GM23338 (cell line): ENCODE measurements around the gene FGFR3. TPM values are rescaled to one million over a fixed set of nuclear protein-coding genes. Genes with fewer than 3 reads are reported as not detected.

Experiments used
- ATAC-seq: fragments of 200-7000 bp; cut with Tn5 transposase; 3 replicates; pipeline ENCODE4 v1.9.1; 2020
- DNase-seq: peaks from one replicate; pipeline ENCODE4 v3.0.0-alpha.2; 2015; ENCODE audit warnings: low spot score
- H2AFZ ChIP-seq: fragments of 200-600 bp; sonication (generic); 2 replicates; pipeline ENCODE4 v1.8.0; 2016; ENCODE audit warnings: antibody characterized with exemption, mild to moderate bottlenecking, moderate library complexity
- H3F3A ChIP-seq: fragments of 200-600 bp; sonication (generic); replicated peaks from 2 replicates; pipeline ENCODE4 v1.8.0; 2017; ENCODE audit warnings: antibody characterized with exemption, mixed run types, low read depth
- H3K27ac ChIP-seq: fragments of 200-600 bp; sonication (generic); 2 replicates; pipeline ENCODE4 v1.6.1; 2016; ENCODE audit warnings: low read depth
- H3K27me3 ChIP-seq: fragments of 200-600 bp; sonication (generic); 2 replicates; pipeline ENCODE4 v1.8.0; 2016; ENCODE audit warnings: mild to moderate bottlenecking, mixed run types, moderate library complexity; ENCODE audit not compliant: insufficient read depth
- H3K36me3 ChIP-seq: fragments of 200-600 bp; sonication (generic); 2 replicates; pipeline ENCODE4 v1.8.0; 2016; ENCODE audit warnings: mild to moderate bottlenecking; ENCODE audit not compliant: insufficient read depth
- H3K4me1 ChIP-seq: fragments of 200-600 bp; sonication (generic); 2 replicates; pipeline ENCODE4 v1.8.0; 2016; ENCODE audit warnings: mild to moderate bottlenecking, moderate library complexity; ENCODE audit not compliant: insufficient read depth
- H3K4me2 ChIP-seq: fragments of 200-600 bp; sonication (generic); 2 replicates; pipeline ENCODE4 v1.7.1; 2017; ENCODE audit warnings: mixed run types
- H3K4me3 ChIP-seq: fragments of 200-600 bp; sonication (generic); 2 replicates; pipeline ENCODE4 v1.6.1; 2016; ENCODE audit warnings: mixed run types
- H3K79me2 ChIP-seq: fragments of 200-600 bp; sonication (generic); replicated peaks from 2 replicates; pipeline ENCODE4 v1.8.0; 2017; ENCODE audit warnings: mild to moderate bottlenecking; ENCODE audit not compliant: insufficient read depth
- H3K9me2 ChIP-seq: fragments of 200-600 bp; sonication (generic); 2 replicates; pipeline ENCODE4 v1.8.0; 2017; ENCODE audit not compliant: insufficient read depth
- H4K20me1 ChIP-seq: fragments of 200-600 bp; sonication (generic); replicated peaks from 2 replicates; pipeline ENCODE4 v1.8.0; 2017; ENCODE audit warnings: mild to moderate bottlenecking; ENCODE audit not compliant: insufficient read depth
- H3K27ac Mint-ChIP-seq: 2 replicates; pipeline ENCODE4 v1.8.0; 2020; ENCODE audit warnings: inconsistent platforms, mild to moderate bottlenecking, moderate library complexity, mixed read lengths
- H3K27me3 Mint-ChIP-seq: 3 replicates; pipeline ENCODE4 v1.8.0; 2022; ENCODE audit warnings: low read depth, mild to moderate bottlenecking, moderate library complexity, mixed read lengths, inconsistent platforms; ENCODE audit not compliant: insufficient read depth, poor library complexity
- H3K36me3 Mint-ChIP-seq: 3 replicates; pipeline ENCODE4 v1.8.0; 2021; ENCODE audit warnings: low read depth, mild to moderate bottlenecking, inconsistent platforms, moderate library complexity, mixed read lengths
- H3K4me1 Mint-ChIP-seq: 3 replicates; pipeline ENCODE4 v1.8.0; 2020; ENCODE audit warnings: mild to moderate bottlenecking, inconsistent platforms, mixed read lengths
- H3K4me3 Mint-ChIP-seq: 3 replicates; pipeline ENCODE4 v1.8.0; 2021; ENCODE audit warnings: moderate library complexity, mild to moderate bottlenecking, inconsistent platforms, mixed read lengths
- H3K9me3 Mint-ChIP-seq: 3 replicates; pipeline ENCODE4 v1.8.0; 2020; ENCODE audit warnings: moderate library complexity, mild to moderate bottlenecking, inconsistent platforms, mixed read lengths
- EZH2phosphoT487 ChIP-seq: fragments of 200-600 bp; sonication (generic); IDR thresholded peaks from one replicate; pipeline ENCODE4 v1.8.1; 2018; ENCODE audit warnings: antibody characterized with exemption; ENCODE audit not compliant: unreplicated experiment
- JUNB ChIP-seq: IDR thresholded peaks from one replicate; pipeline ENCODE4 v1.6.1; 2016; ENCODE audit warnings: antibody characterized with exemption; ENCODE audit not compliant: unreplicated experiment
- NANOG ChIP-seq: IDR thresholded peaks from 2 replicates; pipeline ENCODE4 v1.6.1; 2016; ENCODE audit warnings: antibody characterized with exemption, borderline replicate concordance
- POLR2AphosphoS5 ChIP-seq: IDR thresholded peaks from 2 replicates; pipeline ENCODE4 v1.6.1; 2016; ENCODE audit warnings: antibody characterized with exemption, low read depth
- ZNF114 ChIP-seq: fragments of 250-450 bp; sonication (Bioruptor Pico); IDR thresholded peaks from 2 replicates; pipeline ENCODE4 v1.5.0; 2020; ENCODE audit warnings: mild to moderate bottlenecking, moderate library complexity
- ZNF331 ChIP-seq: fragments of 250-450 bp; sonication (Bioruptor Pico); IDR thresholded peaks from 2 replicates; pipeline ENCODE4 v1.5.0; 2020; ENCODE audit warnings: low read depth, mild to moderate bottlenecking, moderate library complexity
- polyA plus RNA-seq: library from polyadenylated mRNA; unstranded; fragments of >200 nt; fragmentation: Nextera tagmentation; extraction: Ambion mirVana; gene quantifications from 2 replicates; pipeline ENCODE4 v1.2.1, GENCODE V29; 2016
- total RNA-seq: library from RNA; depleted of rRNA; stranded (reverse); fragments of >200 nt; shearing (Covaris generic); gene quantifications from 2 replicates; pipeline ENCODE4 v1.2.3, GENCODE V29; 2014
- TF ChIP-seq, protein P1 (sequence below): IDR thresholded peaks from one replicate; pipeline ENCODE4 v1.6.1; 2018; ENCODE audit warnings: antibody characterized with exemption; ENCODE audit not compliant: unreplicated experiment
- TF ChIP-seq, protein P2 (sequence below): fragments of 250-450 bp; sonication (Bioruptor Pico); IDR thresholded peaks from 2 replicates; pipeline ENCODE4 v1.5.0; 2020; ENCODE audit warnings: mild to moderate bottlenecking, moderate library complexity
- TF ChIP-seq, protein P3 (sequence below), 2 experiments: fragments of 200-600 bp in 1 of 2; sonication (generic) in 1 of 2; conservative IDR thresholded peaks; 2 replicates each; pipeline versions ENCODE4 v1.5.1 to v1.6.1; 2016 to 2017; ENCODE audit warnings: antibody characterized with exemption in 2 of 2, low read depth in 2 of 2, mild to moderate bottlenecking in 2 of 2, moderate library complexity in 1 of 2

Gene FGFR3
- total and polyA plus RNA-seq, 2 experiments from 2014 or later = 3.6 to 17.4 TPM

DNA sequence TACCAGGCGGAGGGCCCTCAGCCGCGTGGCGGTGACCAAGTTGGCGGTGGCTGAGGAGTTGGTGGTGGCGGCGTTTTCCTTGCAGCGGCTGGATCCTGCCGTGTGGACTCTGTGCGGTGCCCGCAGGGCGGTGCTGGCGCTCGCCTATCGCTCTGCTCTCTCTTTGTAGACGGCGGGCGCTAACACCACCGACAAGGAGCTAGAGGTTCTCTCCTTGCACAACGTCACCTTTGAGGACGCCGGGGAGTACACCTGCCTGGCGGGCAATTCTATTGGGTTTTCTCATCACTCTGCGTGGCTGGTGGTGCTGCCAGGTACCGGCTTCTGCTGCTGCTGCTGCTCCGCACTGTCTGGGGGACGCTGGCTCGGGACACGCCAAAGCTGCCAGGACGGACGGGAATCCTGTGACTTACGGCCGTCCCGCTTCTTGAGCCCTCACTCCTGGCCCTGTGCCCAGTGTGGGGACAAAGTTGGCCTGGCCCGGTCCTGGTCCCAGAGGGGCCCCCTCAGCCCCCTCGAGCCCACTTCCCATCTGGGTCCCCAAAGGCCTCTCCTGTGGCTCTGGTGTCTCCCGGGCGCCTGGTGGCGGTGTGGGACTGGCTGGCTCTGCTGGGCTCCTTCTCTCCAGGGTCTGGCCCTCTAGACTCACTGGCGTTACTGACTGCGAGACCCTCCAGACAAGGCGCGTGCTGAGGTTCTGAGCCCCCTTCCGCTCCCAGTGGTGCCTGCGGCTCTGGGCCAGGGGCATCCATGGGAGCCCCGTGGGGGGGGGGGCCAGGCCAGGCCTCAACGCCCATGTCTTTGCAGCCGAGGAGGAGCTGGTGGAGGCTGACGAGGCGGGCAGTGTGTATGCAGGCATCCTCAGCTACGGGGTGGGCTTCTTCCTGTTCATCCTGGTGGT lies 10.7 kb downstream of the FGFR3 start:
- H3K79me2 ChIP-seq = no peaks in the 10 kb centered on the region

More for the DNA sequence above, 10.7 kb downstream of the FGFR3 start:
- Mint-ChIP-seq H3K27ac (no peak overlapping the region), H3K9me3 (no peaks in the 10 kb centered on the region), H3K36me3 (no peaks in the 10 kb centered on the region; the same call in 2 of the 3 replicates), H3K4me1 (no peaks in the 10 kb centered on the region), H3K4me3 (no peak overlapping the region), H3K27me3 (peaks cover 5% of the 10 kb centered on the region)
- Histone ChIP-seq H3K36me3 (no peaks in the 10 kb centered on the region), H3K27me3 (no peaks in the 10 kb centered on the region), H2AFZ (no peak overlapping the region), H3K4me3 (no peak overlapping the region), H4K20me1 (no peaks in the 10 kb centered on the region), H3K4me2 (no peak overlapping the region), H3K9me2 (no peaks in the 10 kb centered on the region), H3K27ac (no peak overlapping the region), H3F3A (no peaks in the 10 kb centered on the region), H3K4me1 (no peaks in the 10 kb centered on the region)
- TF ChIP-seq NANOG (no peak), POLR2AphosphoS5 (no peak), ZNF331 (CRISPR knock-in tag) (no peak), JUNB (no peak), ZNF114 (CRISPR knock-in tag) (no peak), EZH2phosphoT487 (no peak)
- TF ChIP-seq, protein P1, sequence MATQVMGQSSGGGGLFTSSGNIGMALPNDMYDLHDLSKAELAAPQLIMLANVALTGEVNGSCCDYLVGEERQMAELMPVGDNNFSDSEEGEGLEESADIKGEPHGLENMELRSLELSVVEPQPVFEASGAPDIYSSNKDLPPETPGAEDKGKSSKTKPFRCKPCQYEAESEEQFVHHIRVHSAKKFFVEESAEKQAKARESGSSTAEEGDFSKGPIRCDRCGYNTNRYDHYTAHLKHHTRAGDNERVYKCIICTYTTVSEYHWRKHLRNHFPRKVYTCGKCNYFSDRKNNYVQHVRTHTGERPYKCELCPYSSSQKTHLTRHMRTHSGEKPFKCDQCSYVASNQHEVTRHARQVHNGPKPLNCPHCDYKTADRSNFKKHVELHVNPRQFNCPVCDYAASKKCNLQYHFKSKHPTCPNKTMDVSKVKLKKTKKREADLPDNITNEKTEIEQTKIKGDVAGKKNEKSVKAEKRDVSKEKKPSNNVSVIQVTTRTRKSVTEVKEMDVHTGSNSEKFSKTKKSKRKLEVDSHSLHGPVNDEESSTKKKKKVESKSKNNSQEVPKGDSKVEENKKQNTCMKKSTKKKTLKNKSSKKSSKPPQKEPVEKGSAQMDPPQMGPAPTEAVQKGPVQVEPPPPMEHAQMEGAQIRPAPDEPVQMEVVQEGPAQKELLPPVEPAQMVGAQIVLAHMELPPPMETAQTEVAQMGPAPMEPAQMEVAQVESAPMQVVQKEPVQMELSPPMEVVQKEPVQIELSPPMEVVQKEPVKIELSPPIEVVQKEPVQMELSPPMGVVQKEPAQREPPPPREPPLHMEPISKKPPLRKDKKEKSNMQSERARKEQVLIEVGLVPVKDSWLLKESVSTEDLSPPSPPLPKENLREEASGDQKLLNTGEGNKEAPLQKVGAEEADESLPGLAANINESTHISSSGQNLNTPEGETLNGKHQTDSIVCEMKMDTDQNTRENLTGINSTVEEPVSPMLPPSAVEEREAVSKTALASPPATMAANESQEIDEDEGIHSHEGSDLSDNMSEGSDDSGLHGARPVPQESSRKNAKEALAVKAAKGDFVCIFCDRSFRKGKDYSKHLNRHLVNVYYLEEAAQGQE = no peak
- TF ChIP-seq, protein P2, sequence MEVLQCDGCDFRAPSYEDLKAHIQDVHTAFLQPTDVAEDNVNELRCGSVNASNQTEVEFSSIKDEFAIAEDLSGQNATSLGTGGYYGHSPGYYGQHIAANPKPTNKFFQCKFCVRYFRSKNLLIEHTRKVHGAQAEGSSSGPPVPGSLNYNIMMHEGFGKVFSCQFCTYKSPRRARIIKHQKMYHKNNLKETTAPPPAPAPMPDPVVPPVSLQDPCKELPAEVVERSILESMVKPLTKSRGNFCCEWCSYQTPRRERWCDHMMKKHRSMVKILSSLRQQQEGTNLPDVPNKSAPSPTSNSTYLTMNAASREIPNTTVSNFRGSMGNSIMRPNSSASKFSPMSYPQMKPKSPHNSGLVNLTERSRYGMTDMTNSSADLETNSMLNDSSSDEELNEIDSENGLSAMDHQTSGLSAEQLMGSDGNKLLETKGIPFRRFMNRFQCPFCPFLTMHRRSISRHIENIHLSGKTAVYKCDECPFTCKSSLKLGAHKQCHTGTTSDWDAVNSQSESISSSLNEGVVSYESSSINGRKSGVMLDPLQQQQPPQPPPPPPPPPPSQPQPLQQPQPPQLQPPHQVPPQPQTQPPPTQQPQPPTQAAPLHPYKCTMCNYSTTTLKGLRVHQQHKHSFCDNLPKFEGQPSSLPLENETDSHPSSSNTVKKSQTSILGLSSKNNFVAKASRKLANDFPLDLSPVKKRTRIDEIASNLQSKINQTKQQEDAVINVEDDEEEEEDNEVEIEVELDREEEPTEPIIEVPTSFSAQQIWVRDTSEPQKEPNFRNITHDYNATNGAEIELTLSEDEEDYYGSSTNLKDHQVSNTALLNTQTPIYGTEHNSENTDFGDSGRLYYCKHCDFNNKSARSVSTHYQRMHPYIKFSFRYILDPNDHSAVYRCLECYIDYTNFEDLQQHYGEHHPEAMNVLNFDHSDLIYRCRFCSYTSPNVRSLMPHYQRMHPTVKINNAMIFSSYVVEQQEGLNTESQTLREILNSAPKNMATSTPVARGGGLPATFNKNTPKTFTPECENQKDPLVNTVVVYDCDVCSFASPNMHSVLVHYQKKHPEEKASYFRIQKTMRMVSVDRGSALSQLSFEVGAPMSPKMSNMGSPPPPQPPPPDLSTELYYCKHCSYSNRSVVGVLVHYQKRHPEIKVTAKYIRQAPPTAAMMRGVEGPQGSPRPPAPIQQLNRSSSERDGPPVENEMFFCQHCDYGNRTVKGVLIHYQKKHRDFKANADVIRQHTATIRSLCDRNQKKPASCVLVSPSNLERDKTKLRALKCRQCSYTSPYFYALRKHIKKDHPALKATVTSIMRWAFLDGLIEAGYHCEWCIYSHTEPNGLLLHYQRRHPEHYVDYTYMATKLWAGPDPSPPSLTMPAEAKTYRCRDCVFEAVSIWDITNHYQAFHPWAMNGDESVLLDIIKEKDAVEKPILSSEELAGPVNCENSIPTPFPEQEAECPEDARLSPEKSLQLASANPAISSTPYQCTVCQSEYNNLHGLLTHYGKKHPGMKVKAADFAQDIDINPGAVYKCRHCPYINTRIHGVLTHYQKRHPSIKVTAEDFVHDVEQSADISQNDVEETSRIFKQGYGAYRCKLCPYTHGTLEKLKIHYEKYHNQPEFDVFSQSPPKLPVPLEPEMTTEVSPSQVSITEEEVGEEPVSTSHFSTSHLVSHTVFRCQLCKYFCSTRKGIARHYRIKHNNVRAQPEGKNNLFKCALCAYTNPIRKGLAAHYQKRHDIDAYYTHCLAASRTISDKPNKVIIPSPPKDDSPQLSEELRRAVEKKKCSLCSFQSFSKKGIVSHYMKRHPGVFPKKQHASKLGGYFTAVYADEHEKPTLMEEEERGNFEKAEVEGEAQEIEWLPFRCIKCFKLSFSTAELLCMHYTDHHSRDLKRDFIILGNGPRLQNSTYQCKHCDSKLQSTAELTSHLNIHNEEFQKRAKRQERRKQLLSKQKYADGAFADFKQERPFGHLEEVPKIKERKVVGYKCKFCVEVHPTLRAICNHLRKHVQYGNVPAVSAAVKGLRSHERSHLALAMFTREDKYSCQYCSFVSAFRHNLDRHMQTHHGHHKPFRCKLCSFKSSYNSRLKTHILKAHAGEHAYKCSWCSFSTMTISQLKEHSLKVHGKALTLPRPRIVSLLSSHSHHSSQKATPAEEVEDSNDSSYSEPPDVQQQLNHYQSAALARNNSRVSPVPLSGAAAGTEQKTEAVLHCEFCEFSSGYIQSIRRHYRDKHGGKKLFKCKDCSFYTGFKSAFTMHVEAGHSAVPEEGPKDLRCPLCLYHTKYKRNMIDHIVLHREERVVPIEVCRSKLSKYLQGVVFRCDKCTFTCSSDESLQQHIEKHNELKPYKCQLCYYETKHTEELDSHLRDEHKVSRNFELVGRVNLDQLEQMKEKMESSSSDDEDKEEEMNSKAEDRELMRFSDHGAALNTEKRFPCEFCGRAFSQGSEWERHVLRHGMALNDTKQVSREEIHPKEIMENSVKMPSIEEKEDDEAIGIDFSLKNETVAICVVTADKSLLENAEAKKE (CRISPR knock-in tag) = no peak
- TF ChIP-seq, protein P3, sequence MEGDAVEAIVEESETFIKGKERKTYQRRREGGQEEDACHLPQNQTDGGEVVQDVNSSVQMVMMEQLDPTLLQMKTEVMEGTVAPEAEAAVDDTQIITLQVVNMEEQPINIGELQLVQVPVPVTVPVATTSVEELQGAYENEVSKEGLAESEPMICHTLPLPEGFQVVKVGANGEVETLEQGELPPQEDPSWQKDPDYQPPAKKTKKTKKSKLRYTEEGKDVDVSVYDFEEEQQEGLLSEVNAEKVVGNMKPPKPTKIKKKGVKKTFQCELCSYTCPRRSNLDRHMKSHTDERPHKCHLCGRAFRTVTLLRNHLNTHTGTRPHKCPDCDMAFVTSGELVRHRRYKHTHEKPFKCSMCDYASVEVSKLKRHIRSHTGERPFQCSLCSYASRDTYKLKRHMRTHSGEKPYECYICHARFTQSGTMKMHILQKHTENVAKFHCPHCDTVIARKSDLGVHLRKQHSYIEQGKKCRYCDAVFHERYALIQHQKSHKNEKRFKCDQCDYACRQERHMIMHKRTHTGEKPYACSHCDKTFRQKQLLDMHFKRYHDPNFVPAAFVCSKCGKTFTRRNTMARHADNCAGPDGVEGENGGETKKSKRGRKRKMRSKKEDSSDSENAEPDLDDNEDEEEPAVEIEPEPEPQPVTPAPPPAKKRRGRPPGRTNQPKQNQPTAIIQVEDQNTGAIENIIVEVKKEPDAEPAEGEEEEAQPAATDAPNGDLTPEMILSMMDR (conservative IDR thresholded peaks at IDR 0.05; ENCODE audit: low read depth in 2 of 2) = no peak
- no peak for ATAC-seq
- no peak for DNase-seq
